ENCODE measurements around the gene BRD3OS.

DNA sequence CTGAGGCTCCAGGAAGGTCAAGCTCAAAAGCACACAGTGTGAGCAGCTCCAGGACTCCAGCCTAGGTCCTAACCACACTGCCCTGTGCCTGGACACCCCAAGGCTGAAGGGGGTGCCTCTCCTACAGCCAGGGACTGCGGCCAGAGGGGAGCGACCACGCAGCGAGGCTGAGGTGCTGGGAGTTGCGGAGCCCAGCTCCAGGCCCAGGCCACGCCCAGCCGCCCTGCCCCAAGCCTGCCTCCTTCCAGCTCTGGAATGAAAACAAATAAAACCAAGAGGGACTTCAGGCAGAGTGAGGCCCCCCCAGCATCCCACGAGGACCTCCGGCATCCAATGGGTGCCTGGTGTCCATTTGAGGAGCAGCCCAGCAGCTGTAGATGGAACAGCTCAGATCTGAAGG lies 48.4 kb upstream of the BRD3OS start:
- TF ChIP-seq, protein P1, sequence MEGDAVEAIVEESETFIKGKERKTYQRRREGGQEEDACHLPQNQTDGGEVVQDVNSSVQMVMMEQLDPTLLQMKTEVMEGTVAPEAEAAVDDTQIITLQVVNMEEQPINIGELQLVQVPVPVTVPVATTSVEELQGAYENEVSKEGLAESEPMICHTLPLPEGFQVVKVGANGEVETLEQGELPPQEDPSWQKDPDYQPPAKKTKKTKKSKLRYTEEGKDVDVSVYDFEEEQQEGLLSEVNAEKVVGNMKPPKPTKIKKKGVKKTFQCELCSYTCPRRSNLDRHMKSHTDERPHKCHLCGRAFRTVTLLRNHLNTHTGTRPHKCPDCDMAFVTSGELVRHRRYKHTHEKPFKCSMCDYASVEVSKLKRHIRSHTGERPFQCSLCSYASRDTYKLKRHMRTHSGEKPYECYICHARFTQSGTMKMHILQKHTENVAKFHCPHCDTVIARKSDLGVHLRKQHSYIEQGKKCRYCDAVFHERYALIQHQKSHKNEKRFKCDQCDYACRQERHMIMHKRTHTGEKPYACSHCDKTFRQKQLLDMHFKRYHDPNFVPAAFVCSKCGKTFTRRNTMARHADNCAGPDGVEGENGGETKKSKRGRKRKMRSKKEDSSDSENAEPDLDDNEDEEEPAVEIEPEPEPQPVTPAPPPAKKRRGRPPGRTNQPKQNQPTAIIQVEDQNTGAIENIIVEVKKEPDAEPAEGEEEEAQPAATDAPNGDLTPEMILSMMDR (IDR thresholded peaks at IDR 0.05): no peak
- no peak for TF ChIP-seq POLR2A (IDR thresholded peaks at IDR 0.05)

Measured in ovary (tissue), 3 donors.